Esophagus muscularis mucosa (tissue), 4 donors: Measurements from ENCODE around the gene DGCR2. TPM values are rescaled to one million over a fixed set of nuclear protein-coding genes. Genes with fewer than 3 reads are reported as not detected.

Experiments used
- DNase-seq: peaks from one replicate; pipeline ENCODE4 v3.0.0-alpha.2; 2017; ENCODE audit errors: extremely low spot score
- H3K27ac ChIP-seq, 4 donors: fragments of 200-600 bp; sonication (generic); replicated peaks in 1 of 4; 1 replicate in 3 of 4; 2 replicates in 1 of 4; pipeline ENCODE4 v1.5.1; 2016 to 2019; ENCODE audit warnings: mild to moderate bottlenecking in 1 of 4
- H3K27me3 ChIP-seq, 4 donors: fragments of 200-600 bp; sonication (generic); one replicate each; pipeline versions ENCODE4 v1.5.1 to v1.6.0; 2016 to 2019
- H3K36me3 ChIP-seq, 4 donors: fragments of 200-600 bp; sonication (generic); one replicate each; pipeline ENCODE4 v1.5.1; 2016 to 2019
- H3K4me1 ChIP-seq, 4 donors: fragments of 200-600 bp; sonication (generic); one replicate each; pipeline ENCODE4 v1.5.1; 2016 to 2019
- H3K4me3 ChIP-seq, 4 donors: fragments of 200-600 bp; sonication (generic); 1 replicate in 2 of 4; 2 replicates in 2 of 4; pipeline ENCODE4 v1.5.1; 2016 to 2019; ENCODE audit warnings: mild to moderate bottlenecking in 4 of 4, moderate library complexity in 1 of 4
- H3K9me3 ChIP-seq, 4 donors: fragments of 200-600 bp; sonication (generic); 1 replicate in 3 of 4; 2 replicates in 1 of 4; pipeline ENCODE4 v1.5.1; 2016 to 2019
- EP300 ChIP-seq: sonication (generic); formaldehyde crosslinking; IDR thresholded peaks from one replicate; pipeline ENCODE4 v1.6.1; 2017; ENCODE audit warnings: antibody characterized with exemption
- POLR2A ChIP-seq: fragments of 450-650 bp; IDR thresholded peaks from one replicate; pipeline ENCODE4 v1.6.1; 2017; ENCODE audit warnings: antibody characterized with exemption, moderate library complexity, mild to moderate bottlenecking, low read depth
- POLR2AphosphoS5 ChIP-seq, 2 donors: sonication (generic); formaldehyde crosslinking; IDR thresholded peaks; one replicate each; pipeline ENCODE4 v1.6.1; 2017; ENCODE audit warnings: antibody characterized with exemption in 2 of 2
- whole genome bisulfite sequencing: methylation state at CpG from one replicate; pipeline ENCODE4 v1.1.5; 2018; 5-methylcytosine and 5-hydroxymethylcytosine counted together
- intact Hi-C: fragments of 100-400 bp; cut with DNase I; formaldehyde crosslinking; loops from one replicate; pipeline ENCODE4 v1.15.1; 2023
- total RNA-seq, 4 donors: library from RNA; depleted of rRNA; stranded (reverse); fragments of >200 nt; gene quantifications; one replicate each; pipeline versions ENCODE4 v1.1.0 to v1.2.1, GENCODE V29; 2016
- TF ChIP-seq, protein P1 (sequence below), 3 experiments: fragments of 200-600 bp in 2 of 3; fragments of 450-650 bp in 1 of 3; sonication (generic) in 2 of 3; IDR thresholded peaks; one replicate each; pipeline ENCODE4 v1.5.1; 2017 to 2019; ENCODE audit warnings: antibody characterized with exemption in 3 of 3, mild to moderate bottlenecking in 2 of 3, moderate library complexity in 1 of 3

Gene DGCR2
- total RNA-seq, 4 donors from 2014 or later: 45.7 to 79.6 (median 65.4) TPM

- peaks cover 88 to 100% (median 100%) of the 10 kb centered on the region in 4 donors for H3K36me3 ChIP-seq
- H3K4me1 ChIP-seq: no peaks in the 10 kb centered on the region
- no peak overlapping the region for H3K27ac ChIP-seq
- H3K9me3 ChIP-seq: no peaks in the 10 kb centered on the region
- no peak overlapping the region for H3K4me3 ChIP-seq
- DNase-seq: no peak
- H3K27me3 ChIP-seq: no peaks in the 10 kb centered on the region
- 91% methylated on average over 8 of the region's 14 CpGs for WGBS
- TF ChIP-seq EP300 (no peak), POLR2A (no peak), POLR2AphosphoS5 (IDR thresholded peaks at IDR 0.05) (no peak)
- TF ChIP-seq, protein P1, sequence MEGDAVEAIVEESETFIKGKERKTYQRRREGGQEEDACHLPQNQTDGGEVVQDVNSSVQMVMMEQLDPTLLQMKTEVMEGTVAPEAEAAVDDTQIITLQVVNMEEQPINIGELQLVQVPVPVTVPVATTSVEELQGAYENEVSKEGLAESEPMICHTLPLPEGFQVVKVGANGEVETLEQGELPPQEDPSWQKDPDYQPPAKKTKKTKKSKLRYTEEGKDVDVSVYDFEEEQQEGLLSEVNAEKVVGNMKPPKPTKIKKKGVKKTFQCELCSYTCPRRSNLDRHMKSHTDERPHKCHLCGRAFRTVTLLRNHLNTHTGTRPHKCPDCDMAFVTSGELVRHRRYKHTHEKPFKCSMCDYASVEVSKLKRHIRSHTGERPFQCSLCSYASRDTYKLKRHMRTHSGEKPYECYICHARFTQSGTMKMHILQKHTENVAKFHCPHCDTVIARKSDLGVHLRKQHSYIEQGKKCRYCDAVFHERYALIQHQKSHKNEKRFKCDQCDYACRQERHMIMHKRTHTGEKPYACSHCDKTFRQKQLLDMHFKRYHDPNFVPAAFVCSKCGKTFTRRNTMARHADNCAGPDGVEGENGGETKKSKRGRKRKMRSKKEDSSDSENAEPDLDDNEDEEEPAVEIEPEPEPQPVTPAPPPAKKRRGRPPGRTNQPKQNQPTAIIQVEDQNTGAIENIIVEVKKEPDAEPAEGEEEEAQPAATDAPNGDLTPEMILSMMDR (IDR thresholded peaks at IDR 0.05): no peak
- intact Hi-C loops: no loop called here
These were observed 78.8 kb downstream of the DGCR2 start for GRCh38 chr22:19043121-19044085.

DNA sequence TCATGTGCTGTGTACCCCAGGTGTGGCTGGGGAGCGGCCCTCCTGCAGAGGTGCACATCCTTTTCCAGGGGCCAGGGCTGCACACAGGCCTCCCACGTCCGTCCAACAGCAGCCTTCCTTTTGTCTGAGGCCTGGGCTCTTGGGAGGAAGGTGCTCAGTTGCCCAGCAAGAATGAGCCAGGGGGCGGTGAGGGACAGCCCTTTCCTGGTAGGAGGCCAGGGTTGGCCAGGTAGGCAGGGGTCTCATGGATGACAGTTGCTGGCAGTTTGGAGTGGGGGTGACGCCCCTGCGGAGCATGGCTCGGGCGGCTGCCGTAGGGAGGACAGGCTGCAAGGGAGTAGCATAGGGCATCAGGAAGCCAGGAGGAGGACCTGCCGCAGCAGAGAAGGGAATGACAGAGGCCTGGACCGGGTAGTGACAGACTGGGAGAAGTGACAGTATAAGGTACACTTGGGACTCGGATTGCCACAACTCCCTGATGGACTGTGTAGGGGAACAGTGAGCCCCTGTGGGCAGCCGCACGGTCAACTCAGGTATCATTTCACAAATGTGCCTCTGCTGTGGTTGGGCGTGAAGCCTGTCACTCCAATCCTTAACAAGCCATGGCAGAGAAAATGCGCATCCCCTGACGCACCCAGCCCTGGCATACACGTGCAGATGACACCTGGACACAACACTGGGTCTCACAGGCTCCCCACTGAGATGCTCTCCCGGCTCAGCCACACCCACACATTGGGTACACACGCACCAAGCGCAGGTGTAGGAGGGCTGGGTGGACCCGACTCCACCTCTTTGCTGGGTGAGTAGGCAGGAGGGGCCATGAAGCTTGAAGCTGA lies 79.7 kb downstream of the DGCR2 start:
- intact Hi-C loops: no loop called here

GRCh38 chr22:19041704-19042074 lies 80.5 kb downstream of the DGCR2 start:
- Histone ChIP-seq H3K9me3 (no peaks in the 10 kb centered on the region), H3K4me3 (no peak overlapping the region), H3K27ac (no peak overlapping the region), H3K36me3 (peaks cover 71 to 100% (median 96%) of the 10 kb centered on the region in 4 donors), H3K27me3 (no peaks in the 10 kb centered on the region), H3K4me1 (no peaks in the 10 kb centered on the region)
- TF ChIP-seq POLR2AphosphoS5 (IDR thresholded peaks at IDR 0.05) (no peak), POLR2A (no peak), EP300 (no peak)
- TF ChIP-seq, protein P1 (IDR thresholded peaks at IDR 0.05): no peak
- 86% methylated on average over 5 of the region's 15 CpGs for WGBS
- intact Hi-C loops: no loop called here
- no peak for DNase-seq

More for the DNA sequence above, 79.7 kb downstream of the DGCR2 start:
- H3K4me3 ChIP-seq: no peak overlapping the region
- no peaks in the 10 kb centered on the region for H3K27me3 ChIP-seq
- H3K27ac ChIP-seq: no peak overlapping the region
- H3K4me1 ChIP-seq: no peaks in the 10 kb centered on the region
- H3K36me3 ChIP-seq: peaks cover 79 to 100% (median 100%) of the 10 kb centered on the region in 4 donors
- WGBS: 96% methylated on average over 13 of the region's 22 CpGs
- H3K9me3 ChIP-seq: no peaks in the 10 kb centered on the region
- TF ChIP-seq POLR2AphosphoS5 (IDR thresholded peaks at IDR 0.05) (no peak), EP300 (no peak)
- DNase-seq: no peak

DNA sequence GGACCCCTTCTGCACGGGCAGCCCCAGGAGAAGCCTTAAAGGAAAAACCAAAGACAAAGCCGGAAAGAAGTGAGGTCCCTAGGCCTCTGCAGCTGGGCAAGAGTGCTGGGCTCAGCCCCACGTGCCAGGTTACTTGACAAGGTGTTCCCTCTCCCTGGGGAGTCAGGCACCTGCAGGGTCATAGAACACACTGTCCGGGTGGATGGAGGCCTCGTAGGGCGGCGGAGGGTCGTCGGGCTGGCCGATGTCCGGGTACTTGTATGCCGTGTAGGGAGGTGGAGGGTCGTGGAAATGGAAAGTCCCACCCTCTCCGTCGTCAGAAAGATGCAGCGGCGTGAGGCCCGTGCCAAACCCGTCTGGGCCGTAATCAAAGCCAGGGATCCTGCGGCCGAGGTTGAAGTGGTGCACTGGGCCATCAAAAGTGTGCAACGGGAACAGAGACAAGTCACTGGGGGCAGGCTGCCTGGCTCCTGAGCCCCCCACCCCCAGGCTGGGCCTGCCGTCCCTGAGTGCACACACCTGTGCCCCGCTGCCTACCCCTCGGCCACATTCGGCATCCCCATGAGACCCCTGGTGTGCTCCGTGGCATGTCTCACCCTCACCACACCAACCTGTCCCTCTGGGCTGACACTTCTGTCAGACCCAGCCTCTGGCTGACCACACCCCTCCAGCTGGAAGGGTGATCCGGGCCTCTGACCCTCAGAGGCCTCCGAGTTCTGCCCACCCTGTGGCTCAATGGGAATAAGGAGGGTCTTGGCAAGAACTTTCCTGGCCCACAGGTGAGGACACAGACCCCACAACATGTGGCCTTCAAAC lies 81.1 kb downstream of the DGCR2 start:
- Histone ChIP-seq H3K4me3 (no peak overlapping the region), H3K36me3 (peaks cover 65 to 95% (median 90%) of the 10 kb centered on the region in 4 donors), H3K4me1 (no peaks in the 10 kb centered on the region), H3K27me3 (no peaks in the 10 kb centered on the region), H3K27ac (no peak overlapping the region), H3K9me3 (no peaks in the 10 kb centered on the region)
- DNase-seq: no peak
- TF ChIP-seq POLR2A: no peak
- TF ChIP-seq POLR2AphosphoS5 (IDR thresholded peaks at IDR 0.05): no peak
- 92% methylated on average over 21 of the region's 30 CpGs for WGBS
- intact Hi-C loops: no loop called here

GRCh38 chr22:19040391-19040861 lies 81.8 kb downstream of the DGCR2 start:
- TF ChIP-seq EP300 (no peak), POLR2AphosphoS5 (IDR thresholded peaks at IDR 0.05) (no peak), POLR2A (no peak)
- TF ChIP-seq, protein P1 (IDR thresholded peaks at IDR 0.05): no peak
- Histone ChIP-seq H3K27ac (no peak overlapping the region), H3K27me3 (no peaks in the 10 kb centered on the region), H3K4me1 (no peaks in the 10 kb centered on the region), H3K36me3 (peaks cover 60 to 88% (median 84%) of the 10 kb centered on the region in 4 donors), H3K9me3 (no peaks in the 10 kb centered on the region), H3K4me3 (no peak overlapping the region)
- intact Hi-C loops: no loop called here
- 85% methylated on average over 4 of the region's 4 CpGs for WGBS
- DNase-seq: no peak
